GM12878 (cell line): ENCODE measurements around the gene WDR31. TPM values are rescaled to one million over a fixed set of nuclear protein-coding genes. Genes with fewer than 3 reads are reported as not detected.

Source experiments
- ATAC-seq: fragments of 200-7000 bp; cut with Tn5 transposase; 3 replicates; pipeline ENCODE4 v1.9.1; 2020; ENCODE audit warnings: mild to moderate bottlenecking, moderate library complexity
- BruUV-seq: library from RNA; stranded (reverse); fragments of 400-500 nt; replicated peaks from 2 replicates; lab custom pipeline; 2021; lab: Mats Ljungman, UMichigan
- CTCF ChIA-PET: fragments of 300-600 bp; sonication (Branson Sonifier 250); formaldehyde crosslinking; extraction: SDS; loops from one replicate; lab custom pipeline; 2021; ENCODE audit warnings: inconsistent platforms; lab: Yijun Ruan, JAX
- POLR2A ChIA-PET: fragments of 350-600 bp; formaldehyde crosslinking; extraction: SDS; loops from one replicate; lab custom pipeline; 2021; ENCODE audit warnings: inconsistent platforms; lab: Charles Lee
- RAD21 ChIA-PET: fragments of 300-600 bp; sonication (Branson Sonifier 250); formaldehyde crosslinking; loops from one replicate; lab custom pipeline; 2023; ENCODE audit warnings: antibody characterized with exemption; ENCODE audit not compliant: unreplicated experiment; lab: Charles Lee
- SMC1A ChIA-PET: fragments of 300-600 bp; sonication (Branson Sonifier 250); formaldehyde crosslinking; loops from one replicate; lab custom pipeline; 2023; ENCODE audit not compliant: unreplicated experiment, uncharacterized antibody; lab: Charles Lee
- DNase-seq: peaks from one replicate; pipeline ENCODE4 v3.0.0-alpha.2; 2011; ENCODE audit warnings: low read depth, low spot score
- FAIRE-seq: peaks from 3 replicates; lab custom pipeline; 2011; peaks lifted over from hg19 to GRCh38; lab: Jason Lieb, UNC
- H2AFZ ChIP-seq: 2 replicates; pipeline ENCODE4 v1.6.0; 2011; ENCODE audit warnings: low read depth, low read length, control low read depth; ENCODE audit not compliant: control insufficient read depth
- H3K27ac ChIP-seq: 2 replicates; pipeline ENCODE4 v1.5.1; 2011; ENCODE audit warnings: control low read depth; ENCODE audit not compliant: control insufficient read depth, insufficient read depth
- H3K27me3 ChIP-seq, 2 experiments: replicated peaks in 1 of 2; 2 replicates each; pipeline versions ENCODE4 v1.6.0 to v1.6.1; 2011; ENCODE audit warnings: low read length in 1 of 2; ENCODE audit not compliant: control insufficient read depth in 2 of 2, insufficient read depth in 2 of 2
- H3K36me3 ChIP-seq, 2 experiments: 2 replicates each; pipeline ENCODE4 v1.5.1; 2011; ENCODE audit warnings: low read length in 1 of 2; ENCODE audit not compliant: control insufficient read depth in 2 of 2, insufficient read depth in 2 of 2
- H3K4me1 ChIP-seq: 2 replicates; pipeline ENCODE4 v1.6.1; 2011; ENCODE audit warnings: mild to moderate bottlenecking, low read length, moderate library complexity, mixed read lengths; ENCODE audit not compliant: control insufficient read depth, insufficient read depth
- H3K4me2 ChIP-seq: 2 replicates; pipeline ENCODE4 v1.6.0; 2011; ENCODE audit warnings: control low read depth; ENCODE audit not compliant: control insufficient read depth, insufficient read depth
- H3K4me3 ChIP-seq: fragments of 200-600 bp; sonication (generic); 2 replicates; pipeline ENCODE4 v1.5.1; 2016
- H3K79me2 ChIP-seq: 2 replicates; pipeline ENCODE4 v1.6.0; 2011; ENCODE audit warnings: low read length; ENCODE audit not compliant: control insufficient read depth, insufficient read depth
- H3K9ac ChIP-seq: 2 replicates; pipeline ENCODE4 v1.8.0; 2011; ENCODE audit warnings: low read length, control low read depth, mixed read lengths; ENCODE audit not compliant: control insufficient read depth, insufficient read depth
- H3K9me3 ChIP-seq: replicated peaks from 3 replicates; pipeline ENCODE4 v1.5.1; 2011; ENCODE audit warnings: mild to moderate bottlenecking, low read length; ENCODE audit not compliant: control insufficient read depth, insufficient read depth
- H4K20me1 ChIP-seq: 2 replicates; pipeline ENCODE4 v1.6.0; 2011; ENCODE audit not compliant: control insufficient read depth, insufficient read depth
- ATF7 ChIP-seq: fragments of 450-650 bp; IDR thresholded peaks from 2 replicates; pipeline ENCODE4 v1.6.1; 2016; ENCODE audit warnings: low read depth, mild to moderate bottlenecking
- CREM ChIP-seq: IDR thresholded peaks from 2 replicates; pipeline ENCODE4 v1.6.1; 2014; ENCODE audit warnings: antibody characterized with exemption, low read depth
- EED ChIP-seq: sonication (generic); IDR thresholded peaks from 2 replicates; pipeline ENCODE4 v1.6.1; 2016; ENCODE audit warnings: antibody characterized with exemption, low read depth
- NFYA ChIP-seq: IDR thresholded peaks from 2 replicates; pipeline ENCODE4 v1.6.1; 2011; ENCODE audit warnings: low read depth, mild to moderate bottlenecking, low read length, improper control_type of control experiment, borderline replicate concordance
- POLR2AphosphoS2 ChIP-seq: IDR thresholded peaks from 2 replicates; pipeline ENCODE4 v1.6.1; 2011; ENCODE audit warnings: low read depth, mild to moderate bottlenecking, low read length, improper control_type of control experiment, moderate library complexity
- POU2F2 ChIP-seq: IDR thresholded peaks from 3 replicates; pipeline ENCODE4 v1.6.1; 2011; ENCODE audit warnings: low read depth, mild to moderate bottlenecking, low read length, borderline replicate concordance
- RBBP5 ChIP-seq: fragments of 200-600 bp; sonication (generic); conservative IDR thresholded peaks from 2 replicates; pipeline ENCODE4 v1.6.1; 2016
- SMARCA5 ChIP-seq: fragments of 450-650 bp; IDR thresholded peaks from 2 replicates; pipeline ENCODE4 v1.6.1; 2017; ENCODE audit warnings: mild to moderate bottlenecking
- TAF1 ChIP-seq: IDR thresholded peaks from 2 replicates; pipeline ENCODE4 v1.6.1; 2011; ENCODE audit warnings: mild to moderate bottlenecking, low read depth, low read length, borderline replicate concordance
- TCF3 ChIP-seq: IDR thresholded peaks from 2 replicates; pipeline ENCODE4 v1.6.1; 2012; ENCODE audit warnings: low read depth, mild to moderate bottlenecking, low read length, borderline replicate concordance; ENCODE audit not compliant: insufficient read depth
- ZNF207 ChIP-seq: fragments of 450-650 bp; IDR thresholded peaks from 2 replicates; pipeline ENCODE4 v1.6.1; 2014; ENCODE audit warnings: antibody characterized with exemption, mild to moderate bottlenecking, borderline replicate concordance
- WGBS: methylation state at CpG from one replicate; pipeline ENCODE4 v1.1.6; 2016; ENCODE audit warnings: low lambda C conversion rate; ENCODE audit not compliant: insufficient replicate concordance, insufficient coverage; ENCODE audit errors: missing lambda C conversion rate; 5-methylcytosine and 5-hydroxymethylcytosine counted together
- in situ Hi-C: fragments of 300-500 bp; cut with MboI; formaldehyde crosslinking; loops from 9 replicates; pipeline ENCODE4 v1.14.3; 2018; ENCODE audit warnings: mixed read lengths
- intact Hi-C: fragments of 100-400 bp; cut with micrococcal nuclease; formaldehyde crosslinking; loops from one replicate; pipeline ENCODE4 v1.14.2; 2022; ENCODE audit not compliant: unreplicated experiment
- polyA plus RNA-seq, 11 experiments: library from polyadenylated mRNA; depleted of rRNA in 4 of 11; unstranded in 6 of 11; stranded (reverse) in 5 of 11; fragments of >200 nt; fragmentation: Nextera tagmentation in 4 of 11; fragmentation: Illumina TruSeq in 1 of 11; extraction: Ambion mirVana in 4 of 11; extraction: Trizol in 1 of 11; gene quantifications; 1 replicate in 1 of 11; 2 replicates in 10 of 11; pipeline versions ENCODE4 v1.2.1 to v1.2.3, GENCODE V29; 2011 to 2016; ENCODE audit warnings: inconsistent platforms in 2 of 11, missing spikeins in 2 of 11, low read depth in 1 of 11
- total RNA-seq, 4 experiments: library from RNA; depleted of rRNA in 3 of 4; stranded (reverse); fragments of >200 nt in 3 of 4; fragmentation: Illumina TruSeq in 1 of 4; extraction: Trizol in 1 of 4; gene quantifications; 2 replicates each; pipeline versions ENCODE4 v1.2.1 to v1.2.3, GENCODE V29; 2013 to 2021
- TF ChIP-seq, protein P1 (sequence below): fragments of 450-650 bp; conservative IDR thresholded peaks from 2 replicates; pipeline ENCODE4 v1.6.1; 2017; ENCODE audit warnings: mild to moderate bottlenecking, moderate library complexity
- TF ChIP-seq, protein P2 (sequence below): IDR thresholded peaks from 2 replicates; pipeline ENCODE4 v1.6.1; 2011; ENCODE audit warnings: borderline replicate concordance, low read depth, mild to moderate bottlenecking, moderate library complexity, mixed read lengths, low read length; ENCODE audit not compliant: insufficient read depth; ENCODE audit errors: extremely low read length
- TF ChIP-seq, protein P3 (sequence below), 3 experiments: IDR thresholded peaks in 2 of 3; conservative IDR thresholded peaks in 1 of 3; 2 replicates each; pipeline ENCODE4 v1.5.1; 2011; ENCODE audit warnings: low read depth in 3 of 3, low read length in 3 of 3, mild to moderate bottlenecking in 3 of 3, control low read depth in 2 of 3, moderate library complexity in 2 of 3, inconsistent platforms in 1 of 3, mixed read lengths in 1 of 3; ENCODE audit not compliant: control insufficient read depth in 2 of 3, insufficient read depth in 1 of 3; ENCODE audit errors: extremely low read depth in 1 of 3

Gene WDR31
- total and polyA plus RNA-seq, 10 of the 15 experiments (the other 5 are each of a cell fraction or from before 2014, with no cell fraction given): 0.26 to 1.7 (median 0.79) TPM

DNA sequence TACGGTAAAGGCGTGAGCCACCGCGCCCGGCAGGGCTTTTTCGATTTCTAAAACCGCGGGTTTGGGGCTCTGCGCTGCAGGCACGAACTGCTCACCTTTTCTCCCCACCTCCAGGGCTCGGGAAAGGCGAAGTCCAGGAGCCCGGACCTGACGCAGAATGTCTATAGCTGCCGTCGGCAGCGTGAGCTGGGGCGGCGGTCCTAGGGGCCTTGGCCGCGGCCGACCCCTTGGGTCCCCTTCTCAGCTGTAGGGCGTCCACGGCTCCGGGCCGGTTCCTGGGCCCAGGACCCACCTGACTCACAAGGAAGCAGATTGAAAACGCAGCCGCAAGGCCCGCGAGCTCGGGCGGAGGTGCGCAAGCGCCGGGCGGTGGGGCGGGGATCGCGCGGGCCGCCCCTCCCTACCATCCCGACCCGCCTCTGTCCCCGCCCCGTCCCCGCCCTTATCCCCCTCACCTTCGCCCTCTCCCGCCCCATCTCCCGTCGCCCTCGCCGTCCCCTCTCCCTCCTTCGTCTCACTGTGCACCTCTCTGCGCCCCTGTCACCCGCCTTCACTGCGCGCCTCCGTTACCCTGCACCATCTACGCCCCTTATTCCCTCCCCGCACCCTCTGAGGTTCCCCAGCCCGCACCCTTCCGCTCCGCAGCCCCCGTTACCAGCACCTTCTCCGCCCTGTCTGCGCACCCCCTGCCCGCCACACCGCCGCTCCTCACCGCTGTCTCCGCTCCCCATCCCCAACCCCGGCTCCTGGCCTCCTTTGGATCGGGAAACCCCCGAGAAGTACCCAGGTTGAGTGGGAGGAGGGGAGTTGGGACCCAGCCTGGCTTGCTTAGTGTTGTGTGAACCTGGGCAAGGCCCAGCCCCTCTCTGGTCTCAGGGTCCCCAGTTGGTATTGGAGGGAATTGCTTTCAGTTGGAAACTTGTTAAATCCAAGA, 36.8 kb upstream of the WDR31 start, which contains the start of gene HDHD3:
TSS of gene HDHD3 (minus strand) at position 353 of the 934 bp plus-strand sequence. CDS start 2,632 bp downstream, outside the sequence.
- no peaks in the 10 kb centered on the region for H3K27me3 ChIP-seq
- BruUV-seq: no TSS peak
- POLR2A ChIA-PET: interaction anchor here (0.7 to 3.4 kb wide), 4 partner anchors 12 to 38 kb away, joined by 3 to 12 read pairs (median 5); partner anchors contain the start of gene ALAD
- peaks cover 5% of the 10 kb centered on the region for H3K79me2 ChIP-seq
- peaks cover 5 to 7% of the 10 kb centered on the region in 2 experiments for H3K36me3 ChIP-seq
- peak within 1 kb of the TSS; percentile 90 for H2AFZ ChIP-seq
- SMC1A ChIA-PET: interaction anchor here (0.9 to 1.6 kb wide), 2 partner anchors 10 to 22 kb away, joined by 3 read pairs; no protein-coding TSS in a partner anchor
- 6% methylated on average over 33 of the region's 74 CpGs for WGBS
- peak within 1 kb of the TSS; percentile 92 for H3K9ac ChIP-seq
- H4K20me1 ChIP-seq: no peaks in the 10 kb centered on the region
- CTCF ChIA-PET: interaction anchor here (0.6 to 1.2 kb wide), 4 partner anchors 9 to 215 kb away, joined by 3 to 4 read pairs (median 3); no protein-coding TSS in a partner anchor
- in situ Hi-C loops (no loop called here), intact Hi-C loops (loop anchor here (2.0 kb wide), 1 partner anchor 24 kb away; the partner anchor contains the start of gene ALAD)
- peak; percentile 52 for FAIRE-seq
- RAD21 ChIA-PET: interaction anchor here (0.9 to 2.0 kb wide), 3 partner anchors 24 to 102 kb away, joined by 3 to 6 read pairs (median 3); partner anchors contain the start of genes ALAD and CDC26
- H3K4me3 ChIP-seq: peak within 1 kb of the TSS; percentile 77
- H3K9me3 ChIP-seq: no peaks in the 10 kb centered on the region
- peak within 1 kb of the TSS; percentile 74; the same call in 1 of the 2 replicates for H3K27ac ChIP-seq
- H3K4me2 ChIP-seq: peak within 1 kb of the TSS; percentile 79
- peaks cover 26% of the 10 kb centered on the region for H3K4me1 ChIP-seq
- DNase-seq: peak; percentile 40
- peak; percentile 93 for ATAC-seq
- peak; percentile 49; the same call in 1 of the 2 replicates for TF ChIP-seq TAF1
- TF ChIP-seq, protein P1, sequence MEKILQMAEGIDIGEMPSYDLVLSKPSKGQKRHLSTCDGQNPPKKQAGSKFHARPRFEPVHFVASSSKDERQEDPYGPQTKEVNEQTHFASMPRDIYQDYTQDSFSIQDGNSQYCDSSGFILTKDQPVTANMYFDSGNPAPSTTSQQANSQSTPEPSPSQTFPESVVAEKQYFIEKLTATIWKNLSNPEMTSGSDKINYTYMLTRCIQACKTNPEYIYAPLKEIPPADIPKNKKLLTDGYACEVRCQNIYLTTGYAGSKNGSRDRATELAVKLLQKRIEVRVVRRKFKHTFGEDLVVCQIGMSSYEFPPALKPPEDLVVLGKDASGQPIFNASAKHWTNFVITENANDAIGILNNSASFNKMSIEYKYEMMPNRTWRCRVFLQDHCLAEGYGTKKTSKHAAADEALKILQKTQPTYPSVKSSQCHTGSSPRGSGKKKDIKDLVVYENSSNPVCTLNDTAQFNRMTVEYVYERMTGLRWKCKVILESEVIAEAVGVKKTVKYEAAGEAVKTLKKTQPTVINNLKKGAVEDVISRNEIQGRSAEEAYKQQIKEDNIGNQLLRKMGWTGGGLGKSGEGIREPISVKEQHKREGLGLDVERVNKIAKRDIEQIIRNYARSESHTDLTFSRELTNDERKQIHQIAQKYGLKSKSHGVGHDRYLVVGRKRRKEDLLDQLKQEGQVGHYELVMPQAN: peak; percentile 65; the same call in 1 of the 2 replicates
- TF ChIP-seq SMARCA5: peak; percentile 61; the same call in 1 of the 2 replicates
- TF ChIP-seq EED: 0 out of 2 replicates have a peak, but pooled peaks have one; percentile 14
- TF ChIP-seq, protein P2, sequence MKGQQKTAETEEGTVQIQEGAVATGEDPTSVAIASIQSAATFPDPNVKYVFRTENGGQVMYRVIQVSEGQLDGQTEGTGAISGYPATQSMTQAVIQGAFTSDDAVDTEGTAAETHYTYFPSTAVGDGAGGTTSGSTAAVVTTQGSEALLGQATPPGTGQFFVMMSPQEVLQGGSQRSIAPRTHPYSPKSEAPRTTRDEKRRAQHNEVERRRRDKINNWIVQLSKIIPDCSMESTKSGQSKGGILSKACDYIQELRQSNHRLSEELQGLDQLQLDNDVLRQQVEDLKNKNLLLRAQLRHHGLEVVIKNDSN: no peak
- no peak for TF ChIP-seq CREM
- no peak for TF ChIP-seq ATF7
- TF ChIP-seq POU2F2: peak; percentile 38; the same call in 1 of the 3 replicates
- TF ChIP-seq, protein P3, sequence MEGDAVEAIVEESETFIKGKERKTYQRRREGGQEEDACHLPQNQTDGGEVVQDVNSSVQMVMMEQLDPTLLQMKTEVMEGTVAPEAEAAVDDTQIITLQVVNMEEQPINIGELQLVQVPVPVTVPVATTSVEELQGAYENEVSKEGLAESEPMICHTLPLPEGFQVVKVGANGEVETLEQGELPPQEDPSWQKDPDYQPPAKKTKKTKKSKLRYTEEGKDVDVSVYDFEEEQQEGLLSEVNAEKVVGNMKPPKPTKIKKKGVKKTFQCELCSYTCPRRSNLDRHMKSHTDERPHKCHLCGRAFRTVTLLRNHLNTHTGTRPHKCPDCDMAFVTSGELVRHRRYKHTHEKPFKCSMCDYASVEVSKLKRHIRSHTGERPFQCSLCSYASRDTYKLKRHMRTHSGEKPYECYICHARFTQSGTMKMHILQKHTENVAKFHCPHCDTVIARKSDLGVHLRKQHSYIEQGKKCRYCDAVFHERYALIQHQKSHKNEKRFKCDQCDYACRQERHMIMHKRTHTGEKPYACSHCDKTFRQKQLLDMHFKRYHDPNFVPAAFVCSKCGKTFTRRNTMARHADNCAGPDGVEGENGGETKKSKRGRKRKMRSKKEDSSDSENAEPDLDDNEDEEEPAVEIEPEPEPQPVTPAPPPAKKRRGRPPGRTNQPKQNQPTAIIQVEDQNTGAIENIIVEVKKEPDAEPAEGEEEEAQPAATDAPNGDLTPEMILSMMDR (IDR thresholded peaks at IDR 0.05 in 2 of 3, conservative IDR thresholded peaks at IDR 0.05 in 1 of 3; ENCODE audit: control insufficient read depth in 2 of 3, extremely low read depth in 1 of 3, insufficient read depth in 1 of 3, low read depth in 3 of 3, low read length in 3 of 3): no peak
- TF ChIP-seq ZNF207: no peak; the same call in 1 of the 2 replicates
- 0 out of 2 replicates have a peak, but pooled peaks have one; percentile 27 for TF ChIP-seq POLR2AphosphoS2
- no peak for TF ChIP-seq RBBP5
- no peak for TF ChIP-seq NFYA
- 0 out of 2 replicates have a peak, but pooled peaks have one; percentile 30 for TF ChIP-seq TCF3
